K562 (cell line): Measurements from ENCODE around the gene ZNF107. TPM values are rescaled to one million over a fixed set of nuclear protein-coding genes. Genes with fewer than 3 reads are reported as not detected.

Experiments used
- CBX8 ChIP-seq: fragments of 200-600 bp; sonication (generic); IDR thresholded peaks from 2 replicates; pipeline ENCODE4 v1.6.1; 2012; ENCODE audit warnings: borderline replicate concordance, mixed run types, low read depth, mild to moderate bottlenecking, moderate library complexity, mixed read lengths, low read length, control low read depth, inconsistent platforms; ENCODE audit not compliant: poor library complexity, severe bottlenecking; ENCODE audit errors: extremely low read depth
- CCNT2 ChIP-seq: IDR thresholded peaks from 2 replicates; pipeline ENCODE4 v1.6.1; 2011; ENCODE audit warnings: borderline replicate concordance, low read depth, mild to moderate bottlenecking, moderate library complexity, mixed read lengths, low read length; ENCODE audit not compliant: insufficient read length; ENCODE audit errors: extremely low read depth
- CHD1 ChIP-seq: fragments of 200-600 bp; sonication (generic); IDR thresholded peaks from one replicate; pipeline ENCODE4 v1.6.1; 2012; ENCODE audit warnings: mild to moderate bottlenecking, moderate library complexity, low read length, inconsistent platforms
- CHD2 ChIP-seq: IDR thresholded peaks from 2 replicates; pipeline ENCODE4 v1.6.1; 2011; ENCODE audit warnings: low read depth, low read length
- ELF4 ChIP-seq: fragments of 450-650 bp; formaldehyde crosslinking; IDR thresholded peaks from 2 replicates; pipeline ENCODE4 v1.4.0; 2022; ENCODE audit warnings: missing genetic modification characterization
- ERF ChIP-seq: fragments of 450-650 bp; formaldehyde crosslinking; IDR thresholded peaks from 2 replicates; pipeline ENCODE4 v1.4.0; 2020; ENCODE audit warnings: mild to moderate bottlenecking, mixed read lengths
- MCM5 ChIP-seq: fragments of 450-650 bp; IDR thresholded peaks from 2 replicates; pipeline ENCODE4 v1.6.1; 2016; ENCODE audit warnings: low read depth
- NR2F6 ChIP-seq: fragments of 450-650 bp; formaldehyde crosslinking; IDR thresholded peaks from 2 replicates; pipeline ENCODE4 v1.4.0; 2020; ENCODE audit warnings: mild to moderate bottlenecking
- POLR2G ChIP-seq: fragments of 200-400 bp; formaldehyde crosslinking; IDR thresholded peaks from 2 replicates; pipeline ENCODE4 v1.6.1; 2017; ENCODE audit warnings: low read depth, mild to moderate bottlenecking, antibody characterized with exemption, low read length, moderate library complexity
- SIRT6 ChIP-seq: IDR thresholded peaks from one replicate; pipeline ENCODE4 v1.6.1; 2012; ENCODE audit warnings: low read depth, mild to moderate bottlenecking, control low read depth, inconsistent platforms, low read length, moderate library complexity
- TEAD2 ChIP-seq: fragments of 450-650 bp; IDR thresholded peaks from 2 replicates; pipeline ENCODE4 v1.6.1; 2016; ENCODE audit warnings: missing genetic modification characterization, control low read depth, missing compliant biosample characterization
- ZNF12 ChIP-seq: sonication (generic); formaldehyde crosslinking; IDR thresholded peaks from 2 replicates; pipeline ENCODE4 v1.4.0; 2020; ENCODE audit warnings: mild to moderate bottlenecking, missing genetic modification reagents
- ZZZ3 ChIP-seq: fragments of 450-650 bp; IDR thresholded peaks from 2 replicates; pipeline ENCODE4 v1.6.1; 2016; ENCODE audit warnings: antibody characterized with exemption, mild to moderate bottlenecking, moderate library complexity
- polyA plus RNA-seq, 8 experiments: library from polyadenylated mRNA; depleted of rRNA in 4 of 8; stranded (reverse) in 5 of 8; unstranded in 3 of 8; fragments of >200 nt; fragmentation: Nextera tagmentation in 2 of 8; fragmentation: Illumina TruSeq in 1 of 8; extraction: Ambion mirVana in 2 of 8; extraction: Trizol in 1 of 8; gene quantifications; 2 replicates each; pipeline versions ENCODE4 v1.2.1 to v1.2.3, GENCODE V29; 2011 to 2014; ENCODE audit warnings: inconsistent platforms in 1 of 8, missing spikeins in 1 of 8
- total RNA-seq, 7 experiments: library from RNA; depleted of rRNA in 6 of 7; stranded (reverse); fragments of >200 nt in 6 of 7; fragmentation: Illumina TruSeq in 2 of 7; extraction: Trizol in 2 of 7; gene quantifications; 2 replicates each; pipeline versions ENCODE4 v1.2.1 to v1.2.3, GENCODE V29; 2011 to 2021; ENCODE audit warnings: low replicate concordance in 1 of 7
- TF ChIP-seq, protein P1 (sequence below): fragments of 450-650 bp; IDR thresholded peaks from 2 replicates; pipeline ENCODE4 v1.6.1; 2017; ENCODE audit warnings: antibody characterized with exemption
- TF ChIP-seq, protein P2 (sequence below): fragments of 200-800 bp; sonication (Bioruptor generic); IDR thresholded peaks from 2 replicates; pipeline ENCODE4 v1.6.1; 2017; ENCODE audit warnings: missing genetic modification characterization, missing compliant biosample characterization
- TF ChIP-seq, protein P3 (sequence below), 2 experiments: IDR thresholded peaks in 1 of 2; conservative IDR thresholded peaks in 1 of 2; 2 replicates each; pipeline ENCODE4 v1.6.1; 2016; ENCODE audit warnings: low read depth in 2 of 2, mild to moderate bottlenecking in 1 of 2, missing compliant biosample characterization in 1 of 2, missing genetic modification characterization in 1 of 2, moderate library complexity in 1 of 2
- TF ChIP-seq, protein P4 (sequence below): fragments of 250-450 bp; sonication (Bioruptor Pico); IDR thresholded peaks from 2 replicates; pipeline ENCODE4 v1.4.0; 2020; ENCODE audit warnings: mild to moderate bottlenecking, moderate library complexity

ZNF107 gene
- total and polyA plus RNA-seq, 9 of the 15 experiments (the other 6 are each of a cell fraction or from before 2014, with no cell fraction given), result 2.4 to 14.2 (median 7.9) TPM

DNA sequence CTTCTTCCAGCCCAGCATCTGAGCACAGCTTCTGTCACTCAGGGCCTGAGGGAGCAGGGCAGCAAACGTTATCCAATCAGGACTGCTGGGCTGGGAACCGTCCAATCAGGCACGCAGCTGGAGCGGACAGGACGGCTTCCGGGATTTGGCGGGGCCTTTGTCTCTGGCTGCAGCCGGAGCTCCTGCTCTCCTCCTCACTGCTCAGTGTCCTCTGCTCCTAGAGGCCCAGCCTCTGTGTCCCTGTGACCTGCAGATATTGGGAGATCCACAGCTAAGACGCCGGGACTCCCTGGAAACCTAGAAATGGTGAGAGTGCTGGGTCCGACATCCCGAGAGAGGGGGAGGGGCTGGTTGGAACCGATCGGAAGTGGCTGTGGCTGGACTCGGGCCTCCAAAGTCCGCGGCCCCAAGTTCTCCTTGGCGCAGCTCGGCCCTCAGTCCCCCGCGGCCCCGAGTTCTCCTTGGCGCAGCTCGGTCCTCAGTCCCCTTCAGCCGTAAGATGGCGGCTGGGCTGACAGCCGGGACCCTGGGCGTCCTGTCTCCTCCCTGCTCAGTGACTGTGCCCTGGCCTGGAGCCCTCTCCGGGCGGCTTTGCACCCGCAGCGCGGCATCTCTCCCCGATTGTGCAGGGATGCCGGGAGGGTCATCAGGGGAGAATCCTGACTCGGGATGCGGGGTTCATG, at the start of gene ZNF107 (continued):
- TF ChIP-seq CCNT2, result no peak
- TF ChIP-seq, protein P1, sequence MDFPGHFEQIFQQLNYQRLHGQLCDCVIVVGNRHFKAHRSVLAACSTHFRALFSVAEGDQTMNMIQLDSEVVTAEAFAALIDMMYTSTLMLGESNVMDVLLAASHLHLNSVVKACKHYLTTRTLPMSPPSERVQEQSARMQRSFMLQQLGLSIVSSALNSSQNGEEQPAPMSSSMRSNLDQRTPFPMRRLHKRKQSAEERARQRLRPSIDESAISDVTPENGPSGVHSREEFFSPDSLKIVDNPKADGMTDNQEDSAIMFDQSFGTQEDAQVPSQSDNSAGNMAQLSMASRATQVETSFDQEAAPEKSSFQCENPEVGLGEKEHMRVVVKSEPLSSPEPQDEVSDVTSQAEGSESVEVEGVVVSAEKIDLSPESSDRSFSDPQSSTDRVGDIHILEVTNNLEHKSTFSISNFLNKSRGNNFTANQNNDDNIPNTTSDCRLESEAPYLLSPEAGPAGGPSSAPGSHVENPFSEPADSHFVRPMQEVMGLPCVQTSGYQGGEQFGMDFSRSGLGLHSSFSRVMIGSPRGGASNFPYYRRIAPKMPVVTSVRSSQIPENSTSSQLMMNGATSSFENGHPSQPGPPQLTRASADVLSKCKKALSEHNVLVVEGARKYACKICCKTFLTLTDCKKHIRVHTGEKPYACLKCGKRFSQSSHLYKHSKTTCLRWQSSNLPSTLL, result no peak
- TF ChIP-seq, protein P2, sequence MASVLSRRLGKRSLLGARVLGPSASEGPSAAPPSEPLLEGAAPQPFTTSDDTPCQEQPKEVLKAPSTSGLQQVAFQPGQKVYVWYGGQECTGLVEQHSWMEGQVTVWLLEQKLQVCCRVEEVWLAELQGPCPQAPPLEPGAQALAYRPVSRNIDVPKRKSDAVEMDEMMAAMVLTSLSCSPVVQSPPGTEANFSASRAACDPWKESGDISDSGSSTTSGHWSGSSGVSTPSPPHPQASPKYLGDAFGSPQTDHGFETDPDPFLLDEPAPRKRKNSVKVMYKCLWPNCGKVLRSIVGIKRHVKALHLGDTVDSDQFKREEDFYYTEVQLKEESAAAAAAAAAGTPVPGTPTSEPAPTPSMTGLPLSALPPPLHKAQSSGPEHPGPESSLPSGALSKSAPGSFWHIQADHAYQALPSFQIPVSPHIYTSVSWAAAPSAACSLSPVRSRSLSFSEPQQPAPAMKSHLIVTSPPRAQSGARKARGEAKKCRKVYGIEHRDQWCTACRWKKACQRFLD, result no peak
- no peak for TF ChIP-seq ELF4 (CRISPR knock-in tag)
- no peak for TF ChIP-seq CHD1
- TF ChIP-seq MCM5, result no peak
- TF ChIP-seq, protein P3, sequence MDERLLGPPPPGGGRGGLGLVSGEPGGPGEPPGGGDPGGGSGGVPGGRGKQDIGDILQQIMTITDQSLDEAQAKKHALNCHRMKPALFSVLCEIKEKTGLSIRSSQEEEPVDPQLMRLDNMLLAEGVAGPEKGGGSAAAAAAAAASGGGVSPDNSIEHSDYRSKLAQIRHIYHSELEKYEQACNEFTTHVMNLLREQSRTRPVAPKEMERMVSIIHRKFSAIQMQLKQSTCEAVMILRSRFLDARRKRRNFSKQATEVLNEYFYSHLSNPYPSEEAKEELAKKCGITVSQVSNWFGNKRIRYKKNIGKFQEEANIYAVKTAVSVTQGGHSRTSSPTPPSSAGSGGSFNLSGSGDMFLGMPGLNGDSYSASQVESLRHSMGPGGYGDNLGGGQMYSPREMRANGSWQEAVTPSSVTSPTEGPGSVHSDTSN (CRISPR knock-in tag; IDR thresholded peaks at IDR 0.05; ENCODE audit: low read depth), result peak; percentile 81
- TF ChIP-seq, protein P3 (tag; conservative IDR thresholded peaks at IDR 0.05; ENCODE audit: low read depth), result peak; percentile 94
- TF ChIP-seq ZZZ3, result no peak
- peak; percentile 57 for TF ChIP-seq CHD2
- TF ChIP-seq, protein P4, sequence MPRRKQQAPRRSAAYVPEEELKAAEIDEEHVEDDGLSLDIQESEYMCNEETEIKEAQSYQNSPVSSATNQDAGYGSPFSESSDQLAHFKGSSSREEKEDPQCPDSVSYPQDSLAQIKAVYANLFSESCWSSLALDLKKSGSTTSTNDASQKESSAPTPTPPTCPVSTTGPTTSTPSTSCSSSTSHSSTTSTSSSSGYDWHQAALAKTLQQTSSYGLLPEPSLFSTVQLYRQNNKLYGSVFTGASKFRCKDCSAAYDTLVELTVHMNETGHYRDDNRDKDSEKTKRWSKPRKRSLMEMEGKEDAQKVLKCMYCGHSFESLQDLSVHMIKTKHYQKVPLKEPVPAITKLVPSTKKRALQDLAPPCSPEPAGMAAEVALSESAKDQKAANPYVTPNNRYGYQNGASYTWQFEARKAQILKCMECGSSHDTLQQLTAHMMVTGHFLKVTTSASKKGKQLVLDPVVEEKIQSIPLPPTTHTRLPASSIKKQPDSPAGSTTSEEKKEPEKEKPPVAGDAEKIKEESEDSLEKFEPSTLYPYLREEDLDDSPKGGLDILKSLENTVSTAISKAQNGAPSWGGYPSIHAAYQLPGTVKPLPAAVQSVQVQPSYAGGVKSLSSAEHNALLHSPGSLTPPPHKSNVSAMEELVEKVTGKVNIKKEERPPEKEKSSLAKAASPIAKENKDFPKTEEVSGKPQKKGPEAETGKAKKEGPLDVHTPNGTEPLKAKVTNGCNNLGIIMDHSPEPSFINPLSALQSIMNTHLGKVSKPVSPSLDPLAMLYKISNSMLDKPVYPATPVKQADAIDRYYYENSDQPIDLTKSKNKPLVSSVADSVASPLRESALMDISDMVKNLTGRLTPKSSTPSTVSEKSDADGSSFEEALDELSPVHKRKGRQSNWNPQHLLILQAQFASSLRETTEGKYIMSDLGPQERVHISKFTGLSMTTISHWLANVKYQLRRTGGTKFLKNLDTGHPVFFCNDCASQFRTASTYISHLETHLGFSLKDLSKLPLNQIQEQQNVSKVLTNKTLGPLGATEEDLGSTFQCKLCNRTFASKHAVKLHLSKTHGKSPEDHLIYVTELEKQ (CRISPR knock-in tag), result no peak
- no peak for TF ChIP-seq ERF (CRISPR knock-in tag)
- no peak for TF ChIP-seq NR2F6 (CRISPR knock-in tag)
- TF ChIP-seq POLR2G, result peak; percentile 80
- no peak for TF ChIP-seq SIRT6
- TF ChIP-seq ZNF12, result no peak
- TF ChIP-seq CBX8, result no peak
- no peak for TF ChIP-seq TEAD2 (tag)
